CD4-positive, alpha-beta memory T cell (primary cell): ENCODE results near the gene GTF3C1. TPM values are rescaled to one million over a fixed set of nuclear protein-coding genes. Genes with fewer than 3 reads are reported as not detected.

Source experiments
- CTCF ChIA-PET: fragments of 350-600 bp; sonication (Branson Sonifier 250); formaldehyde crosslinking; loops from one replicate; lab custom pipeline; 2021; ENCODE audit warnings: inconsistent platforms; ENCODE audit not compliant: partially characterized antibody; lab: Charles Lee
- POLR2A ChIA-PET: fragments of 350-600 bp; sonication (Branson Sonifier 250); formaldehyde crosslinking; loops from one replicate; lab custom pipeline; 2021; ENCODE audit not compliant: partially characterized antibody; lab: Charles Lee
- DNase-seq, 5 donors: peaks; one replicate each; pipeline versions ENCODE4 v3.0.0 to v3.0.0-alpha.2; 2020 to 2022; ENCODE audit warnings: mixed read lengths in 1 of 5
- H3K27ac ChIP-seq: one replicate; pipeline ENCODE4 v1.7.0; 2013; ENCODE audit warnings: low read depth, low read length
- H3K27me3 ChIP-seq: 2 replicates; pipeline ENCODE4 v1.7.0; 2013; ENCODE audit warnings: mild to moderate bottlenecking, low read length, moderate library complexity; ENCODE audit not compliant: insufficient read depth
- H3K36me3 ChIP-seq: 2 replicates; pipeline ENCODE4 v1.7.0; 2013; ENCODE audit warnings: mild to moderate bottlenecking, low read length, moderate library complexity; ENCODE audit not compliant: insufficient read depth
- H3K4me1 ChIP-seq: 2 replicates; pipeline ENCODE4 v1.7.0; 2013; ENCODE audit warnings: mild to moderate bottlenecking, low read length, moderate library complexity; ENCODE audit not compliant: insufficient read depth
- H3K4me3 ChIP-seq, 2 donors: one replicate each; pipeline ENCODE4 v1.7.0; 2013; ENCODE audit warnings: low read length in 2 of 2, mild to moderate bottlenecking in 1 of 2
- H3K9me3 ChIP-seq, 2 donors: one replicate each; pipeline ENCODE4 v1.7.0; 2013; ENCODE audit warnings: low read length in 2 of 2, control low read depth in 1 of 2; ENCODE audit not compliant: control insufficient read depth in 1 of 2
- H3K27ac Mint-ChIP-seq, 7 donors: one replicate each; pipeline ENCODE4 v1.8.0; 2020 to 2021; ENCODE audit warnings: mixed read lengths in 7 of 7, mild to moderate bottlenecking in 6 of 7, inconsistent platforms in 3 of 7, moderate library complexity in 3 of 7
- H3K27me3 Mint-ChIP-seq, 2 donors: one replicate each; pipeline ENCODE4 v1.8.0; 2020 to 2021; ENCODE audit warnings: mixed read lengths in 2 of 2
- H3K36me3 Mint-ChIP-seq, 2 donors: one replicate each; pipeline ENCODE4 v1.8.0; 2020 to 2021; ENCODE audit warnings: mixed read lengths in 2 of 2, inconsistent platforms in 1 of 2, mild to moderate bottlenecking in 1 of 2
- H3K4me1 Mint-ChIP-seq, 4 donors: one replicate each; pipeline ENCODE4 v1.8.0; 2020 to 2021; ENCODE audit warnings: mixed read lengths in 4 of 4, mild to moderate bottlenecking in 1 of 4
- H3K4me3 Mint-ChIP-seq, 8 donors: one replicate each; pipeline ENCODE4 v1.8.0; 2020 to 2021; ENCODE audit warnings: mixed read lengths in 8 of 8, mild to moderate bottlenecking in 7 of 8, moderate library complexity in 6 of 8, inconsistent platforms in 3 of 8
- H3K9me3 Mint-ChIP-seq, 8 donors: one replicate each; pipeline ENCODE4 v1.8.0; 2020 to 2021; ENCODE audit warnings: mixed read lengths in 8 of 8, mild to moderate bottlenecking in 5 of 8, inconsistent platforms in 3 of 8, moderate library complexity in 1 of 8
- intact Hi-C: fragments of 100-400 bp; cut with micrococcal nuclease; formaldehyde crosslinking; loops from one replicate; pipeline ENCODE4 v1.15.1; 2023
- polyA plus RNA-seq, 2 donors: library from polyadenylated mRNA; unstranded; fragments of 300-500 nt; fragmentation: Illumina TruSeq; gene quantifications; one replicate each; pipeline ENCODE4 v1.2.3, GENCODE V29; 2021
- total RNA-seq, 2 experiments: library from RNA; stranded (reverse); gene quantifications; one replicate each; pipeline ENCODE4 v1.2.3, GENCODE V29; 2021

Gene GTF3C1
- total and polyA plus RNA-seq, 4 experiments from 2014 or later = 4.8 to 53.1 (median 39.5) TPM

DNA sequence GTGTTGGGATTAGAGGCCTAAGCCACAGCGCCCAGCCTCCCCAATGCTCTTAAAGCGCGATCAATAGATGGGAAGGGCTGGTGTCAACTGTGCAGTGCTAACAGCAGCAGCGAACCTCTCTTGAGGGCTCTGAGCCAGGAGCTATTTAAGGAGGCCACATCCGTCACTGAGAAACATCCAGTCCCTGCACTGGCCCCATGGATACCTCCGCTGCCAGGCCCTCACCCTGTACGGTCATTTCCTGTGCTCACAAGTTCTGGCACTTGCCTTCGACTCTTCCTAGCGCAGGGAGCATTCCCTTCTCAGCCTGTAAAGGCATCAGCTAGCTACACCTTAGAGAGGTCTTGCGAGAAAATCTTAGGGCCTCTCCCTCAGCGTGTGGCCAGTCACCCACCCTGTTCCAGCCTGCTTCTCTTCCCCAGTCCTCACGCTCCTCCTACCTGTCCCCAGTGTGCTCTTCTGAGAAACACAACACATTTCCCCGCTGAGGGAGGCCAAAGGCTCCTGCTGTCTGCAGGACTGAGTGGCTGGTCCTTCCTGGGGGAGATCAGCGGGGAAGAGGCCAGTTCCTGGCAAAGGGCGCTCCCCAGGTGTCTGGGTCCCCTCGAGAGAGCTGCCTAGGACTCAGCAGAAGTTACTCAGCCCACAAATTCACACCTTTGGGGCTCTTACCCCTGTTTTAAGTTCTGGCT lies 28.6 kb downstream of the GTF3C1 start:
- H3K27me3 Mint-ChIP-seq = no peaks in the 10 kb centered on the region
- H3K4me1 Mint-ChIP-seq = peaks cover 0 to 5% (median 0%) of the 10 kb centered on the region in 4 donors
- CTCF ChIA-PET = interaction anchor here (0.9 kb wide), 1 partner anchor 10 kb away, joined by 3 read pairs; no protein-coding TSS in a partner anchor
- POLR2A ChIA-PET = no interaction called here
- Histone ChIP-seq H3K27ac (no peak overlapping the region), H3K27me3 (no peaks in the 10 kb centered on the region), H3K4me1 (no peaks in the 10 kb centered on the region), H3K4me3 (no peak overlapping the region), H3K36me3 (peaks cover 43% of the 10 kb centered on the region), H3K9me3 (no peaks in the 10 kb centered on the region)
- no peak overlapping the region for H3K4me3 Mint-ChIP-seq
- peaks cover 54 to 63% of the 10 kb centered on the region in 2 donors for H3K36me3 Mint-ChIP-seq
- peak overlapping the region in 2 of 7 donors; percentile 50 to 88 for H3K27ac Mint-ChIP-seq
- intact Hi-C loops = no loop called here
- H3K9me3 Mint-ChIP-seq = no peaks in the 10 kb centered on the region
- no peak for DNase-seq

DNA sequence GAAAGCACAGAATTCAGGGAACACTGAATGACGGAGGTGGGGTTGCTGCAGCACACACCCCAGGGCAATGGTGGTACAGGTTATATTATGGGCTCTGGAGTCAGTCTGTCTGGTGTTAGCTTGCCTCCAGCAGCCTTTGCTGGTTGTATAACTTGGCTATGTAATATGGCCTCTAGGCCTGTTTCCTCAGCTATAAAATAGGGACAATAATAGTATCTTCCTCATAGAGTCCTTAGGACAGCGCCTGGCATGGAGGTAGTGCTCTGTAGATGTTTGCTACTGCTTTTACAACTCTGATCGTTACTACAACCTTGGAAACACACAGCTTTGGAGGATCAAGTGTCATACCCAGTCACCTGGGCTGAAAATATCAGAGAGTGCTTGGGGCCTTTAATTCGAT lies 31.5 kb downstream of the GTF3C1 start:
- Mint-ChIP-seq H3K9me3 (no peaks in the 10 kb centered on the region), H3K27ac (no peak overlapping the region), H3K27me3 (no peaks in the 10 kb centered on the region), H3K36me3 (peaks cover 47 to 61% of the 10 kb centered on the region in 2 donors), H3K4me3 (no peak overlapping the region), H3K4me1 (peaks cover 0 to 5% (median 2%) of the 10 kb centered on the region in 4 donors)
- no peaks in the 10 kb centered on the region for H3K9me3 ChIP-seq
- ChIA-PET POLR2A (no interaction called here), CTCF (no interaction called here)
- no peaks in the 10 kb centered on the region for H3K27me3 ChIP-seq
- DNase-seq = no peak
- H3K36me3 ChIP-seq = peaks cover 22% of the 10 kb centered on the region
- H3K4me1 ChIP-seq = no peaks in the 10 kb centered on the region
- intact Hi-C loops = no loop called here
- no peak overlapping the region for H3K4me3 ChIP-seq
- H3K27ac ChIP-seq = no peak overlapping the region

- intact Hi-C loops = no loop called here
- Histone ChIP-seq H3K9me3 (no peaks in the 10 kb centered on the region), H3K27me3 (no peaks in the 10 kb centered on the region), H3K4me1 (no peaks in the 10 kb centered on the region), H3K27ac (no peak overlapping the region), H3K36me3 (peaks cover 22% of the 10 kb centered on the region), H3K4me3 (no peak overlapping the region)
- H3K27ac Mint-ChIP-seq = no peak overlapping the region
- no peak overlapping the region for H3K4me3 Mint-ChIP-seq
- CTCF ChIA-PET = no interaction called here
- DNase-seq = no peak
- H3K4me1 Mint-ChIP-seq = peaks cover 0 to 5% (median 3%) of the 10 kb centered on the region in 4 donors
- H3K9me3 Mint-ChIP-seq = no peaks in the 10 kb centered on the region
- H3K27me3 Mint-ChIP-seq = no peaks in the 10 kb centered on the region
- H3K36me3 Mint-ChIP-seq = peaks cover 45 to 62% of the 10 kb centered on the region in 2 donors
- POLR2A ChIA-PET = no interaction called here
These were observed 32.0 kb downstream of the GTF3C1 start for GRCh38 chr16:27517664-27518063.

DNA sequence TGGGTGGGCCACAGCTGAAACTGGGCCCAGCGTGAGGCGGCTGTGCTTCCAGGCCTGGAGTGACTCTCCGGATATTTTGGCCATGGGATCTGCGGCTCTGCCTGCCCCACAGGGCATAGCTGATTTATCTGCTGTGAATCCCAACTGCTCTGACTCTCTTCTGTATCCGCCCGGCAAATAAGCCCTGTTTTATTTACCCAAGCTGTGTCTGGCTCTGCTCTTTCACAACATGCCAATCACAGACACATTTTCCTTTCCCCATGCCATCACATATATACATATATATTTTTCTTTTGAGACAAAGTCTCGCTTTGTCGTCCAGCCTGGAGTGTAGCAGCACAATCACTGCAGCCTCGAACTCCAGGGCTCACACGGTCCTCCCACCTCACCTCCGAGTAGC lies 33.3 kb downstream of the GTF3C1 start:
- DNase-seq = no peak
- no peaks in the 10 kb centered on the region for H3K9me3 Mint-ChIP-seq
- no peaks in the 10 kb centered on the region for H3K4me1 ChIP-seq
- POLR2A ChIA-PET = no interaction called here
- no peak overlapping the region for H3K4me3 Mint-ChIP-seq
- no peak overlapping the region for H3K27ac ChIP-seq
- intact Hi-C loops = no loop called here
- H3K4me1 Mint-ChIP-seq = peaks cover 0 to 4% (median 2%) of the 10 kb centered on the region in 4 donors
- H3K36me3 Mint-ChIP-seq = peaks cover 48 to 66% of the 10 kb centered on the region in 2 donors
- peak overlapping the region in 1 of 7 donors; percentile 75 for H3K27ac Mint-ChIP-seq
- H3K9me3 ChIP-seq = no peaks in the 10 kb centered on the region
- H3K4me3 ChIP-seq = no peak overlapping the region
- H3K36me3 ChIP-seq = peaks cover 17% of the 10 kb centered on the region
- H3K27me3 Mint-ChIP-seq = no peaks in the 10 kb centered on the region
- CTCF ChIA-PET = interaction anchor here (1.8 kb wide), 1 partner anchor 20 kb away, joined by 4 read pairs; no protein-coding TSS in a partner anchor
- H3K27me3 ChIP-seq = no peaks in the 10 kb centered on the region

DNA sequence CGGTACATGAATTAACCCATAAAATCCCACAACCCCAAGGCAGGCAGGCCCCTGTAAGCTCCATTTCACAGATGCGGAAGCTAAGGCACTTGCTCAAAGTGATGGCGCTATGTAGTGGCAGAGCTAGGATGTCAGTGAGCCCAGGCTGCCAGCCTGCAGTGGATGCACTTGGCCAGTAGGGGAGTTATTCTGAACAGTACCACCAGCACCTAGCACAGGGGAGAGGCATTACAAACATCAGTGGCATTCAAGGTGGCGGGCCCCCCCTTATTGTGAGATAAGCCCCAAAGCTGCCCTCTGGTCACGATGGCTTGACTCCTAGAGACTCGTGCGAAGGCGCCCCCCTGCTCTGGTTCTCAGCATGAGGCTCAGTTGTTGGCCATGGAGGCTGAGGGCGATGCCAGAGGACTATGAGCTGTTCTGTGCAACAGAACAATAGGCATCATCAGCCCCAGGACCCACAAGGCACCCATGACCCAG lies 33.8 kb downstream of the GTF3C1 start:
- no peak overlapping the region for H3K27ac ChIP-seq
- H3K36me3 ChIP-seq = peaks cover 20% of the 10 kb centered on the region
- Mint-ChIP-seq H3K27me3 (no peaks in the 10 kb centered on the region), H3K4me1 (peaks cover 0 to 4% (median 2%) of the 10 kb centered on the region in 4 donors), H3K36me3 (peaks cover 52 to 70% of the 10 kb centered on the region in 2 donors), H3K9me3 (no peaks in the 10 kb centered on the region), H3K4me3 (no peak overlapping the region), H3K27ac (peak overlapping the region in 1 of 7 donors; percentile 31)
- CTCF ChIA-PET = interaction anchor here (1.8 kb wide), 1 partner anchor 19 kb away, joined by 4 read pairs; no protein-coding TSS in a partner anchor
- POLR2A ChIA-PET = no interaction called here
- H3K9me3 ChIP-seq = no peaks in the 10 kb centered on the region
- no peak overlapping the region for H3K4me3 ChIP-seq
- DNase-seq = no peak
- no peaks in the 10 kb centered on the region for H3K27me3 ChIP-seq
- intact Hi-C loops = no loop called here
- no peaks in the 10 kb centered on the region for H3K4me1 ChIP-seq

- Histone ChIP-seq H3K27me3 (no peaks in the 10 kb centered on the region), H3K4me3 (no peak overlapping the region), H3K36me3 (peaks cover 26% of the 10 kb centered on the region), H3K27ac (no peak overlapping the region), H3K4me1 (no peaks in the 10 kb centered on the region), H3K9me3 (no peaks in the 10 kb centered on the region)
- Mint-ChIP-seq H3K27me3 (no peaks in the 10 kb centered on the region), H3K27ac (peak overlapping the region in 3 of 7 donors; percentile 2 to 57 (median 46)), H3K36me3 (peaks cover 58 to 77% of the 10 kb centered on the region in 2 donors), H3K9me3 (no peaks in the 10 kb centered on the region), H3K4me3 (no peak overlapping the region), H3K4me1 (peaks cover 0 to 4% (median 2%) of the 10 kb centered on the region in 4 donors)
- intact Hi-C loops = no loop called here
- POLR2A ChIA-PET = no interaction called here
- CTCF ChIA-PET = interaction anchor here (1.8 kb wide), 1 partner anchor 18 kb away, joined by 4 read pairs; no protein-coding TSS in a partner anchor
- DNase-seq = no peak
These were observed 34.9 kb downstream of the GTF3C1 start for GRCh38 chr16:27514806-27515205.

GRCh38 chr16:27511657-27512448 lies 37.9 kb downstream of the GTF3C1 start:
- H3K4me1 ChIP-seq = no peaks in the 10 kb centered on the region
- Mint-ChIP-seq H3K36me3 (peaks cover 52 to 78% of the 10 kb centered on the region in 2 donors), H3K27me3 (no peaks in the 10 kb centered on the region), H3K9me3 (no peaks in the 10 kb centered on the region), H3K4me1 (peaks cover 0 to 4% (median 2%) of the 10 kb centered on the region in 4 donors), H3K27ac (peak overlapping the region in 1 of 7 donors; percentile 17), H3K4me3 (no peak overlapping the region)
- peaks cover 26% of the 10 kb centered on the region for H3K36me3 ChIP-seq
- H3K27ac ChIP-seq = no peak overlapping the region
- no peak for DNase-seq
- no peak overlapping the region for H3K4me3 ChIP-seq
- CTCF ChIA-PET = interaction anchor here (1.2 kb wide), 1 partner anchor 10 kb away, joined by 3 read pairs; no protein-coding TSS in a partner anchor
- H3K27me3 ChIP-seq = no peaks in the 10 kb centered on the region
- intact Hi-C loops = no loop called here
- POLR2A ChIA-PET = no interaction called here
- no peaks in the 10 kb centered on the region for H3K9me3 ChIP-seq
